HEK293 (cell line): ENCODE data around the gene MMP14.

Source experiments
- ATF2 ChIP-seq: fragments of 450-650 bp; formaldehyde crosslinking; IDR thresholded peaks from 2 replicates; pipeline ENCODE4 v1.5.1; 2016; ENCODE audit warnings: missing biosample characterization, missing genetic modification characterization, low read depth
- MZF1 ChIP-seq: fragments of 450-650 bp; formaldehyde crosslinking; IDR thresholded peaks from 2 replicates; pipeline ENCODE4 v1.5.1; 2017; ENCODE audit warnings: missing biosample characterization, missing genetic modification characterization, borderline replicate concordance
- PRDM10 ChIP-seq: fragments of 450-650 bp; formaldehyde crosslinking; IDR thresholded peaks from 2 replicates; pipeline ENCODE4 v1.5.1; 2016; ENCODE audit warnings: missing biosample characterization, missing genetic modification characterization
- PRDM6 ChIP-seq: fragments of 450-650 bp; formaldehyde crosslinking; IDR thresholded peaks from 2 replicates; pipeline ENCODE4 v1.5.1; 2017; ENCODE audit warnings: missing biosample characterization, missing genetic modification characterization
- SETDB1 ChIP-seq: IDR thresholded peaks from one replicate; pipeline ENCODE4 v1.6.1; 2017; ENCODE audit warnings: mild to moderate bottlenecking, low read length, moderate library complexity, mixed read lengths; ENCODE audit not compliant: insufficient read length
- SP2 ChIP-seq: fragments of 450-650 bp; formaldehyde crosslinking; IDR thresholded peaks from 2 replicates; pipeline ENCODE4 v1.5.1; 2016; ENCODE audit warnings: missing biosample characterization, missing genetic modification characterization
- TCF7L2 ChIP-seq: IDR thresholded peaks from 2 replicates; pipeline ENCODE4 v1.6.1; 2011; ENCODE audit warnings: low read depth, mild to moderate bottlenecking, inconsistent platforms, low read length, moderate library complexity, borderline replicate concordance
- YY2 ChIP-seq: fragments of 450-650 bp; formaldehyde crosslinking; IDR thresholded peaks from 2 replicates; pipeline ENCODE4 v1.5.1; 2016; ENCODE audit warnings: missing biosample characterization, missing genetic modification characterization
- ZBTB6 ChIP-seq: fragments of 450-650 bp; formaldehyde crosslinking; IDR thresholded peaks from 2 replicates; pipeline ENCODE4 v1.5.1; 2017; ENCODE audit warnings: missing biosample characterization, missing genetic modification characterization
- ZFP3 ChIP-seq: fragments of 450-650 bp; formaldehyde crosslinking; IDR thresholded peaks from 2 replicates; pipeline ENCODE4 v1.5.1; 2016; ENCODE audit warnings: low read depth, missing biosample characterization, missing genetic modification characterization
- ZFP69B ChIP-seq: fragments of 450-650 bp; formaldehyde crosslinking; IDR thresholded peaks from 2 replicates; pipeline ENCODE4 v1.5.1; 2016; ENCODE audit warnings: missing biosample characterization, missing genetic modification characterization
- ZNF148 ChIP-seq: fragments of 450-650 bp; formaldehyde crosslinking; IDR thresholded peaks from 2 replicates; pipeline ENCODE4 v1.5.0; 2017; ENCODE audit warnings: missing biosample characterization, missing genetic modification characterization, borderline replicate concordance
- ZNF16 ChIP-seq: fragments of 450-650 bp; formaldehyde crosslinking; IDR thresholded peaks from 2 replicates; pipeline ENCODE4 v1.5.1; 2016; ENCODE audit warnings: low read depth, missing biosample characterization, missing genetic modification characterization
- ZNF202 ChIP-seq: fragments of 450-650 bp; formaldehyde crosslinking; IDR thresholded peaks from 2 replicates; pipeline ENCODE4 v1.5.1; 2016; ENCODE audit warnings: missing biosample characterization, missing genetic modification characterization, borderline replicate concordance
- ZNF324 ChIP-seq: fragments of 450-650 bp; formaldehyde crosslinking; IDR thresholded peaks from 2 replicates; pipeline ENCODE4 v1.5.1; 2016; ENCODE audit warnings: missing biosample characterization, missing genetic modification characterization
- ZNF341 ChIP-seq: fragments of 450-650 bp; formaldehyde crosslinking; IDR thresholded peaks from 2 replicates; pipeline ENCODE4; 2016; ENCODE audit warnings: low read depth, missing biosample characterization, missing genetic modification characterization
- ZNF354C ChIP-seq: fragments of 450-650 bp; formaldehyde crosslinking; IDR thresholded peaks from 2 replicates; pipeline ENCODE4 v1.5.1; 2016; ENCODE audit warnings: missing biosample characterization, missing genetic modification characterization, low read depth, borderline replicate concordance
- ZNF366 ChIP-seq: fragments of 450-650 bp; formaldehyde crosslinking; conservative IDR thresholded peaks from 2 replicates; pipeline ENCODE4 v1.5.1; 2016; ENCODE audit warnings: missing biosample characterization, missing genetic modification characterization
- ZNF398 ChIP-seq: fragments of 450-650 bp; formaldehyde crosslinking; IDR thresholded peaks from 2 replicates; pipeline ENCODE4 v1.5.1; 2017; ENCODE audit warnings: missing biosample characterization, missing genetic modification characterization
- ZNF558 ChIP-seq: fragments of 450-650 bp; formaldehyde crosslinking; IDR thresholded peaks from 2 replicates; pipeline ENCODE4 v1.5.1; 2016; ENCODE audit warnings: missing biosample characterization, missing genetic modification characterization
- ZNF623 ChIP-seq: fragments of 450-650 bp; formaldehyde crosslinking; IDR thresholded peaks from 2 replicates; pipeline ENCODE4 v1.5.1; 2016; ENCODE audit warnings: missing biosample characterization, missing genetic modification characterization
- ZNF645 ChIP-seq: fragments of 450-650 bp; formaldehyde crosslinking; IDR thresholded peaks from 2 replicates; pipeline ENCODE4; 2016; ENCODE audit warnings: missing biosample characterization, missing genetic modification characterization
- ZNF701 ChIP-seq: fragments of 450-650 bp; formaldehyde crosslinking; IDR thresholded peaks from 2 replicates; pipeline ENCODE4 v1.5.1; 2016; ENCODE audit warnings: missing biosample characterization, missing genetic modification characterization
- ZNF747 ChIP-seq: fragments of 450-650 bp; formaldehyde crosslinking; IDR thresholded peaks from 2 replicates; pipeline ENCODE4 v1.5.1; 2016; ENCODE audit warnings: missing biosample characterization, missing genetic modification characterization
- ZSCAN16 ChIP-seq: fragments of 450-650 bp; formaldehyde crosslinking; IDR thresholded peaks from 2 replicates; pipeline ENCODE4 v1.5.1; 2016; ENCODE audit warnings: missing biosample characterization, missing genetic modification characterization
- ZSCAN30 ChIP-seq: fragments of 450-650 bp; IDR thresholded peaks from 2 replicates; pipeline ENCODE4 v1.5.1; 2018; ENCODE audit warnings: missing biosample characterization, mild to moderate bottlenecking, missing genetic modification characterization, moderate library complexity

The MMP14 gene

GRCh38 chr14:22872033-22872832, 35.8 kb downstream of the MMP14 start (continued):
- no peak for TF ChIP-seq ZNF148 (tag by site-specific recombination)
- no peak for TF ChIP-seq ZNF645 (tag by site-specific recombination)
- TF ChIP-seq ZBTB6 (tag by site-specific recombination) = no peak
- no peak for TF ChIP-seq ZNF623 (tag by site-specific recombination)
- TF ChIP-seq ZNF398 (tag by site-specific recombination) = peak; percentile 53
- TF ChIP-seq ZFP69B (tag by site-specific recombination) = 0 out of 2 replicates have a peak, but pooled peaks have one; percentile 16
- TF ChIP-seq ZSCAN30 (tag by site-specific recombination) = 0 out of 2 replicates have a peak, but pooled peaks have one; percentile 8
- no peak for TF ChIP-seq ZNF366 (tag by site-specific recombination)
- TF ChIP-seq PRDM10 = no peak
- no peak for TF ChIP-seq TCF7L2
- TF ChIP-seq ATF2 (tag by site-specific recombination) = no peak
- TF ChIP-seq ZSCAN16 (tag by site-specific recombination) = no peak
- TF ChIP-seq ZNF16 (tag by site-specific recombination) = no peak
- no peak for TF ChIP-seq ZNF747 (tag by site-specific recombination)
- TF ChIP-seq YY2 (tag by site-specific recombination) = no peak
- no peak for TF ChIP-seq ZNF202 (tag by site-specific recombination)
- TF ChIP-seq SP2 (tag by site-specific recombination) = peak; percentile 80
- TF ChIP-seq ZNF701 = no peak
- TF ChIP-seq ZNF558 = no peak
- no peak for TF ChIP-seq ZNF324 (tag by site-specific recombination)
- no peak for TF ChIP-seq ZNF354C (tag by site-specific recombination)
- TF ChIP-seq PRDM6 (tag by site-specific recombination) = no peak
- no peak for TF ChIP-seq ZNF341 (tag by site-specific recombination)
- no peak for TF ChIP-seq MZF1 (tag by site-specific recombination)
- no peak for TF ChIP-seq SETDB1
- TF ChIP-seq ZFP3 = no peak
